GM18508 (cell line): Measurements from ENCODE around the gene PSMA7.

Source experiments
- ATAC-seq: cut with Tn5 transposase; IDR thresholded peaks from one replicate; pipeline ENCODE4 v1.9.1; 2021; ENCODE audit warnings: moderate number of reproducible peaks; ENCODE audit not compliant: insufficient read depth, unreplicated experiment

Gene PSMA7

GRCh38 chr20:62141043-62141396 is 2.2 kb downstream of the PSMA7 start:
- ATAC-seq, result no peak

- no peak for ATAC-seq
These were observed 3.6 kb downstream of the PSMA7 start for GRCh38 chr20:62139636-62140035.

GRCh38 chr20:62138912-62139311 is 4.3 kb downstream of the PSMA7 start:
- no peak for ATAC-seq

GRCh38 chr20:62138204-62138543 is 5.0 kb downstream of the PSMA7 start:
- ATAC-seq, result no peak

- no peak for ATAC-seq
These were observed 5.6 kb downstream of the PSMA7 start for GRCh38 chr20:62137478-62138203.

- no peak for ATAC-seq
These were observed 6.2 kb downstream of the PSMA7 start for GRCh38 chr20:62137092-62137384.

- ATAC-seq, result no peak
These were observed 6.7 kb downstream of the PSMA7 start for GRCh38 chr20:62136283-62137091.

GRCh38 chr20:62135573-62136266 is 7.5 kb downstream of the PSMA7 start:
- ATAC-seq, result no peak

GRCh38 chr20:62134735-62135231 is 8.4 kb downstream of the PSMA7 start:
- no peak for ATAC-seq

GRCh38 chr20:62133864-62134263 is 9.3 kb downstream of the PSMA7 start:
- no peak for ATAC-seq

GRCh38 chr20:62133051-62133845 is 9.9 kb downstream of the PSMA7 start:
- no peak for ATAC-seq

GRCh38 chr20:62132421-62132820 is 10.8 kb downstream of the PSMA7 start:
- ATAC-seq, result no peak

GRCh38 chr20:62131560-62132320 is 11.5 kb downstream of the PSMA7 start:
- ATAC-seq, result no peak

GRCh38 chr20:62129731-62130531 is 13.3 kb downstream of the PSMA7 start:
- ATAC-seq, result no peak

GRCh38 chr20:62128502-62128901 is 14.7 kb downstream of the PSMA7 start:
- no peak for ATAC-seq

- no peak for ATAC-seq
These were observed 15.4 kb downstream of the PSMA7 start for GRCh38 chr20:62127799-62128198.

GRCh38 chr20:62126141-62126540 is 17.1 kb downstream of the PSMA7 start:
- no peak for ATAC-seq

- ATAC-seq, result no peak
These were observed 19.6 kb downstream of the PSMA7 start for GRCh38 chr20:62123450-62124118.
